ENCODE results near the gene ANKS1B.

GRCh38 chr12:98911396-98911795 lies 1073.3 kb downstream of the ANKS1B start:
- TF ChIP-seq CTCF (IDR thresholded peaks at IDR 0.05; ENCODE audit: low read length) (no peak), EZH2 (IDR thresholded peaks at IDR 0.05; ENCODE audit: borderline replicate concordance, low read length) (no peak)

All from OCI-LY1 (cell line).